Keratinocyte (primary cell): Measurements from ENCODE around the gene CRYGS. TPM values are rescaled to one million over a fixed set of nuclear protein-coding genes. Genes with fewer than 3 reads are reported as not detected.

Experiments
- DNase-seq: peaks from one replicate; pipeline ENCODE4 v3.0.0-alpha.2; 2011; ENCODE audit warnings: low read depth, missing footprints, low spot score
- FAIRE-seq: peaks from 2 replicates; lab custom pipeline; 2011; peaks lifted over from hg19 to GRCh38; lab: Jason Lieb, UNC
- H2AFZ ChIP-seq: 2 replicates; pipeline ENCODE4 v1.6.0; 2012; ENCODE audit warnings: low read length, control low read depth, inconsistent platforms; ENCODE audit not compliant: control insufficient read depth
- H3K27ac ChIP-seq: 2 replicates; pipeline ENCODE4 v1.5.1; 2011; ENCODE audit warnings: low read length; ENCODE audit not compliant: control insufficient read depth, insufficient read depth
- H3K27me3 ChIP-seq: 3 replicates; pipeline ENCODE4 v1.6.0; 2011; ENCODE audit warnings: low read length; ENCODE audit not compliant: control insufficient read depth, insufficient read depth; ENCODE audit errors: extremely low read depth
- H3K36me3 ChIP-seq, 2 experiments: 2 replicates in 1 of 2; 3 replicates in 1 of 2; pipeline ENCODE4 v1.5.1; 2011; ENCODE audit warnings: low read length in 2 of 2, mild to moderate bottlenecking in 1 of 2; ENCODE audit not compliant: control insufficient read depth in 2 of 2, insufficient read depth in 2 of 2; ENCODE audit errors: extremely low read depth in 1 of 2
- H3K4me1 ChIP-seq: 3 replicates; pipeline ENCODE4 v1.5.1; 2011; ENCODE audit warnings: low read length; ENCODE audit not compliant: control insufficient read depth, insufficient read depth; ENCODE audit errors: extremely low read depth
- H3K4me2 ChIP-seq: 3 replicates; pipeline ENCODE4 v1.6.0; 2011; ENCODE audit warnings: low read depth, low read length; ENCODE audit not compliant: control insufficient read depth, insufficient read depth; ENCODE audit errors: extremely low read depth
- H3K4me3 ChIP-seq, 3 experiments: fragments of 200-600 bp in 1 of 3; sonication (generic) in 1 of 3; 2 replicates in 2 of 3; 3 replicates in 1 of 3; pipeline ENCODE4 v1.5.1; 2011 to 2016; ENCODE audit warnings: low read length in 3 of 3, mild to moderate bottlenecking in 3 of 3, control low read depth in 2 of 3, inconsistent platforms in 1 of 3, low read depth in 1 of 3, mixed read lengths in 1 of 3, mixed run types in 1 of 3, moderate library complexity in 1 of 3; ENCODE audit not compliant: control insufficient read depth in 2 of 3, insufficient read depth in 2 of 3; ENCODE audit errors: extremely low read depth in 1 of 3
- H3K79me2 ChIP-seq: 2 replicates; pipeline ENCODE4 v1.6.0; 2012; ENCODE audit warnings: low read length; ENCODE audit not compliant: control insufficient read depth, insufficient read depth
- H3K9ac ChIP-seq: 3 replicates; pipeline ENCODE4 v1.6.0; 2011; ENCODE audit warnings: low read length; ENCODE audit not compliant: control insufficient read depth, insufficient read depth; ENCODE audit errors: extremely low read depth
- H3K9me1 ChIP-seq: 3 replicates; pipeline ENCODE4 v1.6.0; 2011; ENCODE audit warnings: low read length; ENCODE audit not compliant: control insufficient read depth, insufficient read depth; ENCODE audit errors: extremely low read depth
- H3K9me3 ChIP-seq: 2 replicates; pipeline ENCODE4 v1.5.1; 2012; ENCODE audit warnings: low read depth, low read length; ENCODE audit not compliant: control insufficient read depth
- H4K20me1 ChIP-seq: 3 replicates; pipeline ENCODE4 v1.6.0; 2011; ENCODE audit warnings: low read length; ENCODE audit not compliant: control insufficient read depth, insufficient read depth; ENCODE audit errors: extremely low read depth
- CTCF ChIP-seq, 3 experiments: IDR thresholded peaks in 1 of 3; conservative IDR thresholded peaks in 1 of 3; optimal IDR thresholded peaks in 1 of 3; 2 replicates in 2 of 3; 3 replicates in 1 of 3; pipeline versions ENCODE3 to v1.5.1; 2011; ENCODE audit warnings: low read length in 3 of 3, mild to moderate bottlenecking in 3 of 3, moderate library complexity in 2 of 3, control low read depth in 1 of 3, inconsistent platforms in 1 of 3; ENCODE audit not compliant: insufficient read depth in 2 of 3; ENCODE audit errors: extremely low read depth in 1 of 3
- EZH2 ChIP-seq: IDR thresholded peaks from one replicate; pipeline ENCODE4 v1.6.1; 2012; ENCODE audit warnings: inconsistent platforms, mild to moderate bottlenecking, low read length, moderate library complexity
- dilution Hi-C: fragments of 300-500 bp; cut with MboI; formaldehyde crosslinking; loops from one replicate; pipeline ENCODE4 v1.7.0; 2020; ENCODE audit warnings: low sequenced_read_pairs; ENCODE audit not compliant: extremely low pct_ligation_motif_present
- polyA plus RNA-seq, 5 experiments: library from polyadenylated mRNA; depleted of rRNA in 3 of 5; stranded (reverse) in 3 of 5; stranded (forward) in 1 of 5; unstranded in 1 of 5; fragments of >200 nt; gene quantifications; 1 replicate in 1 of 5; 2 replicates in 3 of 5; 3 replicates in 1 of 5; pipeline versions ENCODE4 v1.2.1 to v1.2.3, GENCODE V29; 2011 to 2012; ENCODE audit warnings: missing spikeins in 2 of 5, low read depth in 1 of 5, low replicate concordance in 1 of 5

CRYGS gene
- polyA plus RNA-seq, 1 donor (not counting 4 experiments of a cell fraction or from before 2014, with no cell fraction given), result 3.4 TPM

GRCh38 chr3:186492385-186492984, 51.7 kb downstream of the CRYGS start:
- no peaks in the 10 kb centered on the region for H3K79me2 ChIP-seq
- no peak for FAIRE-seq
- no peak overlapping the region for H3K4me2 ChIP-seq
- no peak overlapping the region for H2AFZ ChIP-seq
- no peak overlapping the region for H3K27ac ChIP-seq
- peaks cover 4% of the 10 kb centered on the region for H3K27me3 ChIP-seq
- no peak for TF ChIP-seq EZH2
- no peak overlapping the region for H3K4me3 ChIP-seq
- dilution Hi-C loops, result no loop called here
- H3K9me1 ChIP-seq, result no peaks in the 10 kb centered on the region
- no peaks in the 10 kb centered on the region for H4K20me1 ChIP-seq
- H3K4me1 ChIP-seq, result no peaks in the 10 kb centered on the region
- DNase-seq, result no peak
- no peak overlapping the region for H3K9ac ChIP-seq
- no peaks in the 10 kb centered on the region for H3K9me3 ChIP-seq
- no peaks in the 10 kb centered on the region for H3K36me3 ChIP-seq

GRCh38 chr3:186489507-186489906, 54.7 kb downstream of the CRYGS start:
- H3K9me3 ChIP-seq, result no peaks in the 10 kb centered on the region

More at GRCh38 chr3:186489507-186489906, 54.7 kb downstream of the CRYGS start:
- Histone ChIP-seq H3K4me2 (no peak overlapping the region), H3K27ac (no peak overlapping the region), H3K36me3 (no peaks in the 10 kb centered on the region), H3K4me3 (no peak overlapping the region), H3K27me3 (peaks cover 4% of the 10 kb centered on the region), H4K20me1 (no peaks in the 10 kb centered on the region), H3K79me2 (no peaks in the 10 kb centered on the region), H3K9ac (no peak overlapping the region), H2AFZ (no peak overlapping the region), H3K4me1 (no peaks in the 10 kb centered on the region), H3K9me1 (no peaks in the 10 kb centered on the region)
- no peak for FAIRE-seq
- TF ChIP-seq CTCF (optimal IDR thresholded peaks at IDR 0.05 in 1 of 3, IDR thresholded peaks at IDR 0.05 in 1 of 3, conservative IDR thresholded peaks at IDR 0.05 in 1 of 3; ENCODE audit: extremely low read depth in 1 of 3, insufficient read depth in 2 of 3, low read length in 3 of 3), result no peak
- no peak for TF ChIP-seq EZH2
- dilution Hi-C loops, result no loop called here
- DNase-seq, result no peak

Other genes starting within 250 kb of the CRYGS start
- gene DGKG, start 182.1 kb downstream of the CRYGS start, polyA plus RNA-seq, result 0.04 to 0.52 TPM (median 0.22 TPM) in 3 replicates
- gene TBCCD1, start 23.0 kb upstream of the CRYGS start, polyA plus RNA-seq, result 14.2 to 15.8 TPM (median 15.0 TPM) in 3 replicates
- gene DNAJB11, start 26.3 kb upstream of the CRYGS start, polyA plus RNA-seq, result 29.2 to 61.8 TPM (median 51.9 TPM) in 3 replicates
- gene AHSG, start 68.7 kb upstream of the CRYGS start, polyA plus RNA-seq, result 0.42 to 0.73 TPM (median 0.59 TPM) in 3 replicates
- 0.05 to 0.35 TPM (median 0.25 TPM) in 3 replicates for gene FETUB, start 96.0 kb upstream of the CRYGS start, polyA plus RNA-seq
- 0.03 TPM in 2 of 3 replicates, not detected in the other for gene HRG, start 121.6 kb upstream of the CRYGS start, polyA plus RNA-seq
- 0.12 TPM in 1 of 3 replicates, not detected in the others for gene KNG1, start 173.0 kb upstream of the CRYGS start, polyA plus RNA-seq
- 208 to 568 TPM (median 416 TPM) in 3 replicates for gene EIF4A2, start 239.2 kb upstream of the CRYGS start, polyA plus RNA-seq